NCI-H2227 treated with DMSO at 0.1 percent for 48 hours (cell line): ENCODE results near the gene CLOCK.

Source experiments
- DNase-seq: peaks from one replicate; lab custom pipeline; 2025; lab: John Stamatoyannopoulos, UW

The CLOCK gene

GRCh38 chr4:55543858-55544257 lies 2.9 kb downstream of the CLOCK start:
- no peak for DNase-seq

GRCh38 chr4:55540271-55540670 lies 6.4 kb downstream of the CLOCK start:
- no peak for DNase-seq

- DNase-seq = no peak
These were observed 7.1 kb downstream of the CLOCK start for GRCh38 chr4:55539658-55540057.

GRCh38 chr4:55538531-55538930 lies 8.2 kb downstream of the CLOCK start:
- DNase-seq = no peak

- no peak for DNase-seq
These were observed 12.4 kb downstream of the CLOCK start for GRCh38 chr4:55534306-55534705.

GRCh38 chr4:55530691-55531090 lies 16.0 kb downstream of the CLOCK start:
- no peak for DNase-seq

GRCh38 chr4:55530167-55530566 lies 16.5 kb downstream of the CLOCK start:
- no peak for DNase-seq

- DNase-seq = no peak
These were observed 18.2 kb downstream of the CLOCK start for GRCh38 chr4:55528491-55528890.

GRCh38 chr4:55524844-55525571 lies 21.7 kb downstream of the CLOCK start:
- no peak for DNase-seq

- DNase-seq = no peak
These were observed 28.3 kb downstream of the CLOCK start for GRCh38 chr4:55518442-55518841.

GRCh38 chr4:55517526-55518229 lies 29.0 kb downstream of the CLOCK start:
- no peak for DNase-seq

- DNase-seq = no peak
These were observed 33.7 kb downstream of the CLOCK start for GRCh38 chr4:55512922-55513571.

- no peak for DNase-seq
These were observed 34.6 kb downstream of the CLOCK start for GRCh38 chr4:55512077-55512476.

- DNase-seq = no peak
These were observed 36.0 kb downstream of the CLOCK start for GRCh38 chr4:55510685-55511084.

GRCh38 chr4:55509266-55509665 lies 37.4 kb downstream of the CLOCK start:
- DNase-seq = no peak

GRCh38 chr4:55507612-55508011 lies 39.1 kb downstream of the CLOCK start:
- no peak for DNase-seq

GRCh38 chr4:55503169-55503568 lies 43.5 kb downstream of the CLOCK start:
- no peak for DNase-seq

GRCh38 chr4:55500072-55500471 lies 46.6 kb downstream of the CLOCK start:
- DNase-seq = no peak

- no peak for DNase-seq
These were observed 47.2 kb downstream of the CLOCK start for GRCh38 chr4:55499495-55499894.

GRCh38 chr4:55498051-55498450 lies 48.7 kb downstream of the CLOCK start:
- DNase-seq = no peak

GRCh38 chr4:55491486-55491885 lies 55.2 kb downstream of the CLOCK start:
- DNase-seq = no peak

- no peak for DNase-seq
These were observed 58.0 kb downstream of the CLOCK start for GRCh38 chr4:55488716-55489115.

- no peak for DNase-seq
These were observed 60.9 kb downstream of the CLOCK start for GRCh38 chr4:55485821-55486220.
